ENCODE results near the gene SLC35A4.
A peak's percentile ranks its signal among the peaks of the same experiment; 100 is the strongest.

SLC35A4 gene, protein sequence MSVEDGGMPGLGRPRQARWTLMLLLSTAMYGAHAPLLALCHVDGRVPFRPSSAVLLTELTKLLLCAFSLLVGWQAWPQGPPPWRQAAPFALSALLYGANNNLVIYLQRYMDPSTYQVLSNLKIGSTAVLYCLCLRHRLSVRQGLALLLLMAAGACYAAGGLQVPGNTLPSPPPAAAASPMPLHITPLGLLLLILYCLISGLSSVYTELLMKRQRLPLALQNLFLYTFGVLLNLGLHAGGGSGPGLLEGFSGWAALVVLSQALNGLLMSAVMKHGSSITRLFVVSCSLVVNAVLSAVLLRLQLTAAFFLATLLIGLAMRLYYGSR

DNA sequence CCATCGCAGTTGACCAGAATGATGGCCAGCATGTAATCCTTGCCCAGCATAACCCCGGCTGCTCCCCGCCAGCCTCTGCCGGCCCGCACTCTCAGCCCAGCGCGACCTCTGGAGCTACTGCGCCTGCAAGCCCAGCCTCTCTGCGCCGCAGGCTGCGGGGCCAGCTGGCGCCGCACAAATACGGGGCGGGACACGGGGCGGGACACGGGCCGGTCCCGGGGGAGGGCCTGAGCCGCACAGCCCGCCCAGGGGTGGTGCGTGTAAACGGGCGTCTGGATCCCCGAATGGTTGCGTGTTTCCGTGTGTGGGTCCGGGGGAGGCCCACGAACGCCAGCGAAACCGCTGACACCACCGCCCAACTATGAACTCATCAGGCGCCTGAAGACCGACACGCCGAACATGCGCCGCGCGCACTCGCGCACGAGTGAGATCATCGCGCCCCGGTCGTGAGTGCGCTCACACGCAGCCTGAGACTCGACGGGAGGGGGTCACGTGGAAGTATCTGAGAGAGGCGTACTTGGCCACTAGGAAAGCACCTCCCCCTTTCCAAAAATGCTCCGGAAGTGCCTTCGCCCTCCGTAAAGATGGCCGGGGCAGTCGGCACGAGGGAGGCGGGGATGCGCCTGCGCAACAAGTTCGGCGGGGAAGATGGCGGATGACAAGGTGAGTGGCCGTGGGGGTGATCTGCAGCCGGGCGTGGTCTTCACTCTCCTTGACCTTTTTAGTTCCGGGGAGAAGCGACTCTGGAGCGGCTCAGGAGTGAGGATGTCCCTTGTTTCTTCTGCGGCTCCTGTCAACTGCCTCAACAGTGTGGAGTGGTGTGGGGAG lies at the start of gene SLC35A4, which contains the start of gene APBB3:
Gene SLC35A4 (plus strand): TSS at position 633 of the 828 bp plus-strand sequence. CDS start 2,342 bp downstream, outside the sequence.
Gene APBB3 (minus strand): TSS at position 403 of the 828 bp plus-strand sequence. CDS start 353 bp downstream, at position 50.
- DNase-seq: peak; percentile 95

DNA sequence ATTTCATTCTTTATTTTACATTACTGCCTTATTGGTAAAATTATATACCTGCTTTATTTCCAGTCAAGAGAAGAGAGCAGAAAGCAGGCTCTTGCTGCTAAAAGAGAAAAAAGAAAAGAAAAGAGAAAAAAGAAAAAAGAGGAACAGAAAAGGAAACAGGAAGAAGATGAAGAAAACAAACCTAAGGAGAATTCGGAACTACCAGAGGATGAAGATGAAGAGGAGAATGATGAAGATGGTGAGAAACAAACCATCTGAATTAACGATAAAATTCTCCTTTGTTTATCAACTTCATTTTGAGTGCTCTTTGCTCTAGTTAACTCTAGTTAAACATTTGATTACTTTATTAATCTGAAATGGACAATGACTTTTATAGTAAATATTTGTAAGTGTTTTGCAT lies 40.6 kb upstream of the SLC35A4 start:
- DNase-seq: no peak

DNA sequence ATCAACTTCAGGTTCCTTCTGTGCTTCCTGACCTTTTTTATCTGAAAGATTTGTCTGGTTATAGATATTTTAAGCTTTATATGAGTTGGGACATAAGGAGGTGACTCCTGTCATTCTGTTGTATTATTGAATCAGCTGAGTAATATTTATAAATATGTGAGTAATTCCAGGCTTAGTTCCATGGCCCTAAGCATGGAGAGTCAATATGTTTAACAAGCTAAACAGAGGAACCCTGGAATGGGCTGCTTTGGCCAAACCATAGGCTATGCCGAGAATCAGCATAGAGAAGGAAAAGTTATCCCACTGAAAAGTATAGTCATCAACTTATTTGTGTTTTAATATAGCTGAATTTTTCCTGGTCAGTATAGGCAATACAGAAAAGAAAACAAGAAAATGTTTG lies 24.4 kb upstream of the SLC35A4 start:
- DNase-seq: no peak

DNA sequence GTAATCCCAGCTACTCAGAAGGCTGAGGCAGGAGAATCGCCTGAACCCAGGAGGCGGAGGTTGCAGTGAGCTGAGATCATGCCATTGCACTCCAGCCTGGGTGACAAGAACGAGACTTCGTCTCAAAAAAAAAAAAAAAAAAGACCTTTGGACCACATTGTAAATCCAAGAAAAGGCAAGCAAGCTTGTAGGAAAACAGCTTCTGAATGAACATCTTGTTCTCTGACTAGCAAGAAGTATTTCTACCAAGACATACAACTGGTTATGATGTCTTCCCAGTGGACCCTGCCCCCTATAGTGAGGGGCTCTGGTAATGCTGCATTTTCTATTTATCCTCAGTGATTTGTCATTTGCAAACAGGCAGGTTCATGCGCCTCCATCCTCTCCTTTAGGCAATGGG lies 21.7 kb upstream of the SLC35A4 start:
- DNase-seq: no peak

DNA sequence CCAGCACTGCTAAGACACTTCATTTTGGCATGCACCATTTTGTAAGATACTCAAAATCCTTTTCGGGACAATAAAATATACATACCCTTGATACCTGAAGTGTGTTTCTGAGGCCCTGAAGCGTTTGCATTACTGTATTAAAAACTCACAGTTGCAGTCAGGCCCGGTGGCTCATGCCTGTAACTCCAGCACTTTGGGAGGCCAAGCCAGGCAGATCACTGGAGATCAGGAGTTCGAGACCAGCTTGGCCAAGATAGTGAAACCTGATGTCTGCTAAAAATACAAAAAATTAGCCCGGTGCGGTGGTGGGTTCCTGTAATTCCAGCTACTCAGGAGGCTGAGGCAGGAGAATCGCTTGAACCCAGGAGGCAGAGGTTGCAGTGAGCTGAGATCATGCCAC lies 19.6 kb upstream of the SLC35A4 start:
- DNase-seq: no peak

DNA sequence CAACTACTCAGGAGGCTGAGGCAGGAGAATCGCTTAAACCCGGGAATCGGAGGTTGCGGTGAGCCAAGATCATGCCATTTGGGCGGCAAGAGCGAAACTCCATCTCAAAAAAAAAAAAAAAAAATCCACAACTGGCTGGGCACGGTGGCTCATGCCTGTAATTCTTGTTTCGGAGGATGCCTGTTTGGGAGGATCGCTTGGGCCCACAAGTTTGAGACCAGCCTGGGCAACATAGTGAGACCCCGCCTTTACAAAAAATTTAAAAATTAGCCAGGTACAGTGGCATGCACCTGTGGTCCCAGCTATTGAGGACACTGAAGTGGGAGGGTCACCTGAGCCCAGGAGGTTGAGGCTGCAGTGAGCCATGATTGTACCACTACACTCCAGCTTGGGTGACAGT lies 19.0 kb upstream of the SLC35A4 start:
- no peak for DNase-seq

DNA sequence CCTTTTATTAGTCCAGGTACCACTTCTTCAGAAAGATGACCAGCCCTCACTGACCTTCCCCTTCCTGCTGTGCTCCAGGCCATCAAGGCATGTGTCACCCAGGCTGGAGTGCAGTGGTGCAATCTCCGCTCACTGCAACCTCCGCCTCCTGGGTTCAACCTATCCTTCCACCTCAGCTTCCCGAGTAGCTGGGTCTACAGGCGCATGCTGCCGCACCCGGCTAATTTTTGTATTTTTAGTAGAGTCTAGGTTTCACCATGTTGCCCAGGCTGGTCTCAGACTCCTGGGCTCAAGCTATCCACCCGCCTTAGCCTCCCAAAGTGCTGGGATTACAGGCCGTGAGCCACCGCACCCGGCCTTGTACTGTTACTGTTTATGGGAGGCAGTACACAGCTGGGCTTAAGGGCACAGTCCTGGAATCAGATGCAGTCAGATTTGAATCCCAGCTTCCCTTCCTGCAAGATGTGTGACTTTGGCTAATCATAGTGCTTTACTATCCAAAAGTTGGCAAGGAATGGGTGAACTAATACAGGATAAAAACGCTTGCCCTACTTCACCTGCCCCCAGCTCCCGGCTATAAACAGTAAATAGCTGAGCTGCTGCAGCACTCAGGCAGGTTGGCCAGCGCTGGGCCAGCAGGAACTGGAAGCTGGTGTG lies 17.6 kb upstream of the SLC35A4 start:
- no peak for DNase-seq

DNA sequence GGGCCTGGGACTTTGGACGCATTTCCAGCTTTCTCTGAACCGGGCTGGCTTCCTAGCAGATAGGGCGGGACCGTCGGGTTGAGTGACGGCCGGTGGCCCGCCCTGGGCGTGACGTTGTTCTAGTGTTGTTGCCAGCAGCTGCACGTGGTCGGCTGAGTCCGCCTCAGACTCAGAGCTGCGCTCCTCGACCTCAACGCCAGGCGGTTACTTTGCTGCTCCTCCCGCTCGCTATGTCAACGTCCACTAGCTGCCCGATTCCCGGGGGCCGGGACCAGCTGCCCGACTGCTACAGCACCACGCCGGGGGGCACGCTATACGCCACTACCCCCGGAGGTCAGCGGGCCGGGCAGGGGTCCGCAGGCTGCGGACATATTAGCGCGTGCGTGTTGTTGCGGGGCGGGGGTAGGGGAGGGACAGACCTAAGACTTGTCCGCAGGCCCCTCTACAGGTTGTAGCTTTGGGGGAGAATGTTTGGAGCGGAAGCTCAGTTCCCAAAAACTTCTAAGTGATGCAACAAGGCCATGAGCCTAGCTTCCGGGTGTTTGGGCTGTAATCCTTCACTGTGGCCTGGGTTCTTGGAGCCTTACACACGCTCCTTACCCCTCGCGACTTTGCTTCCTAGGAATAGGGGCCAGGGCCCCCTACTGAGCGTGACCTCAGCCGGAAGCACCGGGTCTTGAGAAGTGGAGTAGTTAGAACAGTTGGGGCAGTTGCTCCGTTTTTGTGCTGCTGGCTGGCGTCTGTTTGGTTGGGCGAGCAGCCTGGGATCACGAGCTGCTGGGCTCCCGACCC lies 16.9 kb upstream of the SLC35A4 start, which contains the start of gene EIF4EBP3:
Gene EIF4EBP3 (plus strand): TSS at position 155 of the 792 bp plus-strand sequence. CDS start 76 bp downstream, at position 231.
- DNase-seq: peak; percentile 82

DNA sequence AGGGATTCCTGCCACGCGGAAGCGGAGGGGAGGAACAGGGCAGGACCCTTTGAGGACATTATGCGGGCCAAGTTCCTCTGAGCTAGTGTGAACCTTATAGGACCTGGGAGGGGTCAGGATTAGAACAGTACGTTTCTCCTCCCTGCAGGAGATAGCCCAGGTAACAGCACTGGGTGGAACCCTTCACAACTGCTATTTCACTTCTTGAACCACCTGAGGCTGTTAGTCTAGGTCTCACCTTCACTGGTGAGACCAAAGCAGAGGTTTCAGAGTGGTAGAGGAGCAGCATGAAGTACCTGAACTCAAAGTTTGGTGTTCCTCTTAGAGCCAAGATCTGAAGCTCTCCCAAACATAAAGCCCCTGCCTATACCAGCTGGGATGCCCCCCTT lies 16.3 kb upstream of the SLC35A4 start:
- no peak for DNase-seq

DNA sequence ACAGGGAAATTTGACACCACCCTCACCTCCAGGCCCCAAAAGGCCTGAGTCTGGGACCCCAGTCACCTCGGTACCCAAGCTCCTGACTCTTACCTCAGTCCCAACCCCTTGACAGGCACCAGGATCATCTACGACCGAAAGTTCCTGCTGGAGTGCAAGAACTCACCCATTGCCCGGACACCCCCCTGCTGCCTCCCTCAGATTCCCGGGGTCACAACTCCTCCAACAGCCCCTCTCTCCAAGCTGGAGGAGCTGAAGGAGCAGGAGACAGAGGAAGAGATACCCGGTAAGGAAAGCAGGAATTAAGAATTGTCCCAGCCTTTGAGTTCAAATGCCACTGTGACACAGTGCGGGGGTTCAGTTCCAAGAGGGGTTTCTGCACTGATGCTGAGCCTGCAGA lies 15.8 kb upstream of the SLC35A4 start:
- DNase-seq: no peak

DNA sequence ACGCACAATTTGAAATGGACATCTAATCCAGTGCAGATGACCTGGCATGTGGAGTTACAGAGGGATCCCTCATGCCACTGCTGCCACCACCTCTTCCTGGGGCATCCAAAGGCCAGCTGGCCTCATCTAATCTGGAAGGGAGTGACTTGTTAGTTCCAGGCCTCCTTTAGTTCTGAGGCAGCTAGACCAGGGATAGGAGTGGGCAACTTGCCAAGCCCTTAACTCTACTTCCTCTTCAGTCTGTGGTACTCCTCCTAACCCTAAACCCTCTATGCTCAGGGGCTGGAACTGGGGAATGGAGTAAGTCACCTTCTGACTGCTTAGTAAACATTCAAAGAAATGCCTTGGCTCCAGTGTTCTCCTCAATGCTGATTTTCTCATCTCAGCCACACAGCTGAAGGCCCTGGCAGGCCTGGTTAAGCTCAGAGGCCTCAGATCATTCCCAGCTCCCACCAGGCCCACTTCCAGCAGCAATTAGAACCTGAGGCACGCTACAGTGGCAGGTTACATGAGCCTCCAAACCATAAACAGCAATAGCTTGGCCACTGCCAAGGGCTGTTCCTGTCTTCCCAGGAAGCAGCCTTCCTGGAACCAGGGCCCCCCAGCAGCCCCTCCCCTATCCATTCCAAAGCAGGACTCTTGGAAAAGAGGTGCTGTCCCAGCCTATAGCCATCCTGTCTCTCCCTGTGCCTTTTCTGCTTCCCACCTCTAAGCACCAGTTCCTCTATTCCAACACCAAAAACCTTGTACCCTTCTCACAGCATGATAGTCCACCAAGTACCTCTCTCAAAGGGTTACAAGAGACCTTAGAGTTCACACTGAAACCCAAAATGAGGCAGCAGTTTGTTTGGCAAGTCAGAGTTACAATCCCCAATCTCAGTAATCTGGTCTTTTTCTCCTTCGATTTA lies 15.1 kb upstream of the SLC35A4 start:
- DNase-seq: no peak

DNA sequence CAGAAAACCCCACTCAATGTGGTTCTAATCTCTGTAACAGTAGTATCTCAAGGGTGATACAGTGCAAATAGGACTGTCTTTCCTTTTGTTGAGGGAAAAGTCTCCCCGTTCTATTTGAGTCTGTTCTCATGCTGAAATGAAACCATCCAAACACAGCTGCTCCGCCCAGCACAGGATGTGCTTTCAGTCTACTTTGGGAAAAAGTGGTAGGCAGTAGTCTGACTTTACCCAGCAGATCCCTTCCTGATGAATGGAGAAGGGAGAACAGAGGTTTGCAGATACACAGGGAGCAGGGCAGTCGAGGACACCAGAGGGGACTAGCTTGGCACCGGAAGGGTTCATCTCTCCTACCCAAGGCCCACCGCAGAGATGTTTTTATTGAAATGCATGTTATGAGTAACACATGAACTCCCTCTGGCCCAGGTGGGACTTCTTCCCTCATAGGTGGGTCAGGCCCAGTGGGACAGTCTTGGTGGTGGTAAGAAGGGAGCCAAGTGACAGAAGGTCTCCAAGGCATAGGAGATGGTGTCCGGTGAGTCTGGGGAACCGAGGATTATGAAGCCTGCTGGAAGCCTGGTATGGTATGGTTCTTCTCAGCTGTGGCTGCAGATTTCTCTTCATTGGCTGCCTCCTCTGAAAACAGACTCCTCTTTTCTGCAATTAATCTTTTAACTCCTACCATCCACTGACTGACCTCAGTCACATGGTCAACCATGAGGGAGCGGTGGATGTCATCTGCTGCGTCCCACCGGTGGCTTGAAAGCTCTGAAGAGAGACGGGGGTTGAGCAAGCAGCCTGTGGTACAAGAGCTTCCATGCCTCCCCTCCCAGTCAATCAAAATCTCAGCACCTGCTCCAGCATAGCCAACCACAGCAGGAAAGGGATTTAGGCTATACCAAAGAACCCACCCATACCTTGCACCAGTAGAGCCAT lies 14.2 kb upstream of the SLC35A4 start:
- no peak for DNase-seq

DNA sequence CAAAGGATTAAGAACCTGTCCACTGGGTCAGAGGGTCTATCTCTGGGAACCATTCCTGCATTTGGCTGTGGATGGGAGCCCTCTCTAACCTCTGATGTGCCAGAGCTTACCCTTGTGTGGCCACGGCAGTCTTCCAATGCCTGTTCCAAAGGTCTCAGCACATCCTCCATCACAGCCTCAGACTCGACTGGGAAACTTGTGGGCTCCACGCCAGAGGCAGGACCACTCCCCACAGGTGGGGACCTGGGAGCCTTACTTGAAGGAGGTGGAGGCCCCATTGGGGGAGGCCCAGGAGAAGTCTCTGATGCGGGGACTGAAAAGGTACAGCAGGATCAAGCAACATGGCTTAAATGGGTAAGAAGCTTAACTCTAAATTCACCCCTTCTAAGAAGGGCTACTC lies 12.8 kb upstream of the SLC35A4 start:
- DNase-seq: no peak

DNA sequence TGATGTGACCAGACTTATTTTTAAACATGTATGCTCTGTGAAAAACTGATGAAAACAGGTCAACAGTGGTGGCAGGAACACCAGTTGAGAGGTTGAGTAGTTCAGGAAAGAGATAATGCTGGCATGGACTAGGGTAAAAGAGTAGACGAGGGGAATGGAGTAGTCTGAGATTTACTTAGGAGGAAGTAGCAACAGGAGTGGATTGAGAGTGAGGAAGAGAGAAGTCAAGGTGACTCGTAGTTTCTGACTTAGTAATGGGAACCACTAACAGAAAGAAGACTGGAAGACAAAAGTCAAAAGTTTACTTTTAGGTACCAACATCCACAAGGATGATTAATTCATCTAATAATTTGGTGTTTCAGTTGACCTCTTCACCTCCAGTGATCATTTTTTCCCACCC lies 11.0 kb upstream of the SLC35A4 start:
- DNase-seq: no peak

DNA sequence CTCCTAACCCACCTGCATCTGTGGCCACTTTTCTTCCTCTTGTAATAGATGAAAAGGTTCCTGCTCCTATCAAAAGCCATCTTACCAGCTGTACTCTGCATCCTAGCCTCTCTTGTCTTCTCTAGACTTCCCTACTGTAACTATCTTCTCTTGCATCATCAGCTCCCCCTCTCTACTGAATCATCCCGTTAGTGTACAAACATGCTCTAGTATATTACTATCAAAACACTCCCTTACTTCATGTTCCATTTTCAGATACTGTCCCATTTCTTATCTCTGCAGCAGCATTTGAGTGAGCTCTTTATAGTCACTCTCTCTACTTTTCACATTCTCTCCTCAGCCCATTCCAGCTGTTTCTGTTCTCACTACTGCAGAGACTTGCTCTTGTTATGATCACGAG lies 10.2 kb upstream of the SLC35A4 start:
- DNase-seq: no peak

DNA sequence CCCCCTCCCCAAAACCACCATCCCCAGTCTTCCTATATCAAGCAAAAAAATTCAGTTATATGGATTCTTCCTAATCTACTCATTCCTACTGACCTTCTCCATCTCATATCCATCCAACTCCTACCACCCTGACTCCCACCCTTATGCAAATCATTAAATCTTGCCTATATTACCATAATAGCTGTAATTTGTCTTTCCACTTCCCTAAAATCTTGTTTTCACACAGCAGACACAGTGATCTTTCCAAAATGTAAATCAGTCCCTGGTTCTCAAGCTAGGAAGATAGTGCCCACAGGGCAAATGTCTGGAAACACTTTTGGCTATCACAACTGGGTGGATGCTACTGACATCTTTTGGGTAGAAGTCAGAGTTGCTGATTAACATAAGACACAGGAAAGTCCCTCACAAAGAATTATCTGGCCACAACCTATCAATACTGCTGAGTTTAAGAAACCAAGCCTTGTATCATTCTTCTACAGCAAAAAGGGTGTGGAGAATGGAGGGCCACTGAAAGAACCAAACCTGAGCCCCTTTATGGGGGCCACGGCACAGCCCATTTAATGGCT lies 8.8 kb upstream of the SLC35A4 start:
- no peak for DNase-seq

DNA sequence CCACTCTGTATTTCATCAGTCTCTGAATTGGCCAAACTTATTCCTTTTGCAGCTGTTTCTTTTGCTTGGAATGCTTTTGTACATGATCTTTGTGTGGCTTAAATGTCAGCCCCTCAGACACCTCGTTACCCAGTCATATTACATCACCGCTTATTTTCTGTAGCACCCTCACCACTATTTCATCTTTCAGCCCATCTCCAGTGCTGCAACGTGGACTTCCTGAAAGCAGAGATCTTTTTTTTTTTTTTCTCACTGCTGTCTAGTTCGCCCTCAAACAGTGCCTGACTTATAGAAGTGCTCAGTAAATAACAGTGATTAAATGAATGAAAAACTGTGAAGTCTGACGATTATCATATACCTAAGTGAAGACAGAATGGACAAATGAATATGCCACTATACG lies 8.2 kb upstream of the SLC35A4 start:
- no peak for DNase-seq

DNA sequence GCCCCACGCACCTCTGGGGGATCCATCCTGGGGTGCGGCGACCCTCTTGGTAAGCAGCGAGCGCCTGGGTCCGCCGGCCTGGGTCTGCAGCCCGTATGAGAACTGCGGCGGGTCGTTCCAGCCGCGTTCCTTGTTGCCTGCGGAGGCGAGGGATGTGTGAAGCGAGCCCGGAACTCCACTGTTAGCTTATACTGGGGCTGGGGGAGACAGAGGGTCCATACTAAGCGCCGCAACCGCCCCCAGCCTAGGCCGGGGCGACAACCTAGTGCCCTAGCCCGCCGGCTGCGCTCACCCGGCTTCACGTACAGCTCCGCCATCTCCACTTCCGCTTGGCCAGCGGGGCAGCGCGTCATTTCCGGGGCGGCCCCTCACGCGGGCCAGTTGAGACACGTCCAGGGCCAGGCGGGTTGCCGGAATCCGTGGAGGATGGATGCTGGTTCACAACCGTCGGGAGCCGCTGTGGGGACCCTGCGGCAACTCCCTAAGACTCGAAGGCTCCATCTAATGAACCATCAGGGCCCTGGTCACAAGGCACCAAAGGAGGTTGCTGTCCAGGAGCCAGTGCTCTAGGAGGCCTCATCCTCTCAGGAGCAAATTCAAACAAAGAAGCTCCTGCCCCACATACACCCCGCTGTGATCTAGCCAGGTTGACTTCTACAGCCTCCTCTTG lies 7.4 kb upstream of the SLC35A4 start, which contains the start of gene SRA1:
Gene SRA1 (minus strand): TSS at position 338 of the 670 bp plus-strand sequence. CDS start 21 bp downstream, at position 317.
- peak; percentile 88 for DNase-seq

DNA sequence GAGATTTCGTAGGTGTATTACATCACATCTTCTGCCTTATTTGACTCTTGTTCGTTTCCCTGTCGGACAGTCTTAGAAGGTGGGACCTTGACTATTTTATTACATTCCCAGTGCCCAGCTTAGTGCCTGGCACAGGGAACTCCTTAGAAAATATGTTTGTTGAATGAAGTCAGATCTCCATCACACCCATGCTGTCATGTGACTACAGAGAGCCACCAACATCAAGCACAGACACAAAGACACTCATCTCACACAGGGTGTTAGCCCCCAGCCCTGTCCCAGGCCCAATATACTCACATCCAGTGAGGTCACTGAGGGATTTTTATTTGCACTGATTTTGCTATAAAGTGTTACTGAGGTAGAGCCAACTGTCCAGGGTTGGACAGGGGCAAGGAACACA lies 6.7 kb upstream of the SLC35A4 start:
- no peak for DNase-seq
